Measurements from ENCODE around the gene ZNF30.
A peak's percentile ranks its signal among the peaks of the same experiment; 100 is the strongest.

Gene ZNF30

DNA sequence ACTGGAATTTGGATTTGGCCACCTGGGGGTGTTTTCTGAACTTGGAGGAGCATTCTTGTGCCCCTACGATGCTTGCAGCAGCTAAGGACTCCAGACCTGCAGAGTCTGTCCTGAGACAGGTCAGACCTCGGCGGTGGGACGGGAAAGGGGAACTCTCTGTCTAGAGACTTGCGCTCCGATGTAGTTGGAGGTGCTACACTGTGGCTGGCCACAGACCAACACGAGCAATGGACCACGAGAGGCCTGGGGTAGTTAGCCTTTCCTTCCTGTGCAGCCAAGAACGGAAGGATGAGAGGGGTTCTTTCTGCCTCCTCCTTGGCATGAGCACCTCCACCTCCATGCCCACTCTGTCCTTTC is 67.6 kb downstream of the ZNF30 start:
- H3K27ac ChIP-seq, result peak overlapping the region; percentile 89
- TF ChIP-seq, protein P1, sequence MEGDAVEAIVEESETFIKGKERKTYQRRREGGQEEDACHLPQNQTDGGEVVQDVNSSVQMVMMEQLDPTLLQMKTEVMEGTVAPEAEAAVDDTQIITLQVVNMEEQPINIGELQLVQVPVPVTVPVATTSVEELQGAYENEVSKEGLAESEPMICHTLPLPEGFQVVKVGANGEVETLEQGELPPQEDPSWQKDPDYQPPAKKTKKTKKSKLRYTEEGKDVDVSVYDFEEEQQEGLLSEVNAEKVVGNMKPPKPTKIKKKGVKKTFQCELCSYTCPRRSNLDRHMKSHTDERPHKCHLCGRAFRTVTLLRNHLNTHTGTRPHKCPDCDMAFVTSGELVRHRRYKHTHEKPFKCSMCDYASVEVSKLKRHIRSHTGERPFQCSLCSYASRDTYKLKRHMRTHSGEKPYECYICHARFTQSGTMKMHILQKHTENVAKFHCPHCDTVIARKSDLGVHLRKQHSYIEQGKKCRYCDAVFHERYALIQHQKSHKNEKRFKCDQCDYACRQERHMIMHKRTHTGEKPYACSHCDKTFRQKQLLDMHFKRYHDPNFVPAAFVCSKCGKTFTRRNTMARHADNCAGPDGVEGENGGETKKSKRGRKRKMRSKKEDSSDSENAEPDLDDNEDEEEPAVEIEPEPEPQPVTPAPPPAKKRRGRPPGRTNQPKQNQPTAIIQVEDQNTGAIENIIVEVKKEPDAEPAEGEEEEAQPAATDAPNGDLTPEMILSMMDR (conservative IDR thresholded peaks at IDR 0.05), result no peak
